GM12878 (cell line): Measurements from ENCODE around the gene LCOR. TPM values are rescaled to one million over a fixed set of nuclear protein-coding genes. Genes with fewer than 3 reads are reported as not detected.

Experiments
- ATAC-seq: fragments of 200-7000 bp; cut with Tn5 transposase; 3 replicates; pipeline ENCODE4 v1.9.1; 2020; ENCODE audit warnings: mild to moderate bottlenecking, moderate library complexity
- BruUV-seq: library from RNA; stranded (reverse); fragments of 400-500 nt; replicated peaks from 2 replicates; lab custom pipeline; 2021; lab: Mats Ljungman, UMichigan
- CTCF ChIA-PET: fragments of 300-600 bp; sonication (Branson Sonifier 250); formaldehyde crosslinking; extraction: SDS; loops from one replicate; lab custom pipeline; 2021; ENCODE audit warnings: inconsistent platforms; lab: Yijun Ruan, JAX
- POLR2A ChIA-PET: fragments of 350-600 bp; formaldehyde crosslinking; extraction: SDS; loops from one replicate; lab custom pipeline; 2021; ENCODE audit warnings: inconsistent platforms; lab: Charles Lee
- RAD21 ChIA-PET: fragments of 300-600 bp; sonication (Branson Sonifier 250); formaldehyde crosslinking; loops from one replicate; lab custom pipeline; 2023; ENCODE audit warnings: antibody characterized with exemption; ENCODE audit not compliant: unreplicated experiment; lab: Charles Lee
- SMC1A ChIA-PET: fragments of 300-600 bp; sonication (Branson Sonifier 250); formaldehyde crosslinking; loops from one replicate; lab custom pipeline; 2023; ENCODE audit not compliant: unreplicated experiment, uncharacterized antibody; lab: Charles Lee
- DNase-seq: peaks from one replicate; pipeline ENCODE4 v3.0.0-alpha.2; 2011; ENCODE audit warnings: low read depth, low spot score
- FAIRE-seq: peaks from 3 replicates; lab custom pipeline; 2011; peaks lifted over from hg19 to GRCh38; lab: Jason Lieb, UNC
- H2AFZ ChIP-seq: 2 replicates; pipeline ENCODE4 v1.6.0; 2011; ENCODE audit warnings: low read depth, low read length, control low read depth; ENCODE audit not compliant: control insufficient read depth
- H3K27ac ChIP-seq: 2 replicates; pipeline ENCODE4 v1.5.1; 2011; ENCODE audit warnings: control low read depth; ENCODE audit not compliant: control insufficient read depth, insufficient read depth
- H3K27me3 ChIP-seq, 2 experiments: replicated peaks in 1 of 2; 2 replicates each; pipeline versions ENCODE4 v1.6.0 to v1.6.1; 2011; ENCODE audit warnings: low read length in 1 of 2; ENCODE audit not compliant: control insufficient read depth in 2 of 2, insufficient read depth in 2 of 2
- H3K36me3 ChIP-seq, 2 experiments: 2 replicates each; pipeline ENCODE4 v1.5.1; 2011; ENCODE audit warnings: low read length in 1 of 2; ENCODE audit not compliant: control insufficient read depth in 2 of 2, insufficient read depth in 2 of 2
- H3K4me1 ChIP-seq: 2 replicates; pipeline ENCODE4 v1.6.1; 2011; ENCODE audit warnings: mild to moderate bottlenecking, low read length, moderate library complexity, mixed read lengths; ENCODE audit not compliant: control insufficient read depth, insufficient read depth
- H3K4me2 ChIP-seq: 2 replicates; pipeline ENCODE4 v1.6.0; 2011; ENCODE audit warnings: control low read depth; ENCODE audit not compliant: control insufficient read depth, insufficient read depth
- H3K4me3 ChIP-seq: fragments of 200-600 bp; sonication (generic); 2 replicates; pipeline ENCODE4 v1.5.1; 2016
- H3K79me2 ChIP-seq: 2 replicates; pipeline ENCODE4 v1.6.0; 2011; ENCODE audit warnings: low read length; ENCODE audit not compliant: control insufficient read depth, insufficient read depth
- H3K9ac ChIP-seq: 2 replicates; pipeline ENCODE4 v1.8.0; 2011; ENCODE audit warnings: low read length, control low read depth, mixed read lengths; ENCODE audit not compliant: control insufficient read depth, insufficient read depth
- H3K9me3 ChIP-seq: replicated peaks from 3 replicates; pipeline ENCODE4 v1.5.1; 2011; ENCODE audit warnings: mild to moderate bottlenecking, low read length; ENCODE audit not compliant: control insufficient read depth, insufficient read depth
- H4K20me1 ChIP-seq: 2 replicates; pipeline ENCODE4 v1.6.0; 2011; ENCODE audit not compliant: control insufficient read depth, insufficient read depth
- BCL11A ChIP-seq: IDR thresholded peaks from 2 replicates; pipeline ENCODE4 v1.6.1; 2011; ENCODE audit warnings: low read depth, low read length
- BMI1 ChIP-seq: fragments of 450-650 bp; IDR thresholded peaks from 2 replicates; pipeline ENCODE4 v1.6.1; 2016; ENCODE audit warnings: mild to moderate bottlenecking, moderate library complexity, borderline replicate concordance
- ESRRA ChIP-seq: IDR thresholded peaks from 2 replicates; pipeline ENCODE4 v1.6.1; 2012; ENCODE audit warnings: mild to moderate bottlenecking, low read length, improper control_type of control experiment
- ETV6 ChIP-seq, 2 experiments: fragments of 450-650 bp in 1 of 2; IDR thresholded peaks in 1 of 2; conservative IDR thresholded peaks in 1 of 2; 2 replicates each; pipeline ENCODE4 v1.6.1; 2014; ENCODE audit warnings: antibody characterized with exemption in 1 of 2, borderline replicate concordance in 1 of 2, low read depth in 1 of 2, mild to moderate bottlenecking in 1 of 2, moderate library complexity in 1 of 2
- GABPA ChIP-seq: IDR thresholded peaks from 2 replicates; pipeline ENCODE4 v1.6.1; 2014; ENCODE audit warnings: antibody characterized with exemption, low read depth, mild to moderate bottlenecking, inconsistent platforms
- IKZF1 ChIP-seq: fragments of 450-650 bp; conservative IDR thresholded peaks from 2 replicates; pipeline ENCODE4 v1.6.1; 2017; ENCODE audit warnings: antibody characterized with exemption, mild to moderate bottlenecking
- IKZF2 ChIP-seq, 2 experiments: fragments of 450-650 bp; IDR thresholded peaks; 2 replicates each; pipeline ENCODE4 v1.6.1; 2017; ENCODE audit warnings: mild to moderate bottlenecking in 2 of 2, moderate library complexity in 2 of 2
- LARP7 ChIP-seq: fragments of 450-650 bp; IDR thresholded peaks from 2 replicates; pipeline ENCODE4 v1.6.1; 2017; ENCODE audit warnings: mild to moderate bottlenecking
- MEF2B ChIP-seq: fragments of 450-650 bp; IDR thresholded peaks from 2 replicates; pipeline ENCODE4 v1.6.1; 2018; ENCODE audit warnings: mild to moderate bottlenecking, moderate library complexity; ENCODE audit not compliant: partially characterized antibody, poor library complexity, severe bottlenecking
- NKRF ChIP-seq: fragments of 450-650 bp; conservative IDR thresholded peaks from 2 replicates; pipeline ENCODE4 v1.6.1; 2017; ENCODE audit warnings: mild to moderate bottlenecking, moderate library complexity
- PKNOX1 ChIP-seq: fragments of 450-650 bp; IDR thresholded peaks from 2 replicates; pipeline ENCODE4 v1.6.1; 2016; ENCODE audit warnings: mild to moderate bottlenecking
- POU2F2 ChIP-seq: IDR thresholded peaks from 3 replicates; pipeline ENCODE4 v1.6.1; 2011; ENCODE audit warnings: low read depth, mild to moderate bottlenecking, low read length, borderline replicate concordance
- RELB ChIP-seq: fragments of 450-650 bp; IDR thresholded peaks from 2 replicates; pipeline ENCODE4 v1.6.1; 2017; ENCODE audit warnings: low read depth, mild to moderate bottlenecking, moderate library complexity
- RUNX3 ChIP-seq: IDR thresholded peaks from 2 replicates; pipeline ENCODE4 v1.6.1; 2012; ENCODE audit warnings: low read length, inconsistent platforms
- SIN3A ChIP-seq: IDR thresholded peaks from 2 replicates; pipeline ENCODE4 v1.6.1; 2012; ENCODE audit warnings: low read depth, low read length, improper control_type of control experiment
- SREBF2 ChIP-seq: IDR thresholded peaks from 2 replicates; pipeline ENCODE4 v1.6.1; 2012; ENCODE audit warnings: mild to moderate bottlenecking, low read length
- STAT1 ChIP-seq: fragments of 450-650 bp; conservative IDR thresholded peaks from 2 replicates; pipeline ENCODE4 v1.6.1; 2014; ENCODE audit warnings: antibody characterized with exemption, mild to moderate bottlenecking
- TCF7 ChIP-seq: IDR thresholded peaks from 2 replicates; pipeline ENCODE4 v1.6.1; 2014; ENCODE audit warnings: antibody characterized with exemption, borderline replicate concordance
- ZNF274 ChIP-seq: IDR thresholded peaks from one replicate; pipeline ENCODE4 v1.8.0; 2011; ENCODE audit not compliant: insufficient read length, insufficient read depth
- ZSCAN29 ChIP-seq: fragments of 450-650 bp; IDR thresholded peaks from 2 replicates; pipeline ENCODE4 v1.6.1; 2017; ENCODE audit warnings: mild to moderate bottlenecking, moderate library complexity
- WGBS: methylation state at CpG from one replicate; pipeline ENCODE4 v1.1.6; 2016; ENCODE audit warnings: low lambda C conversion rate; ENCODE audit not compliant: insufficient replicate concordance, insufficient coverage; ENCODE audit errors: missing lambda C conversion rate; 5-methylcytosine and 5-hydroxymethylcytosine counted together
- in situ Hi-C: fragments of 300-500 bp; cut with MboI; formaldehyde crosslinking; loops from 9 replicates; pipeline ENCODE4 v1.14.3; 2018; ENCODE audit warnings: mixed read lengths
- intact Hi-C: fragments of 100-400 bp; cut with micrococcal nuclease; formaldehyde crosslinking; loops from one replicate; pipeline ENCODE4 v1.14.2; 2022; ENCODE audit not compliant: unreplicated experiment
- polyA plus RNA-seq, 11 experiments: library from polyadenylated mRNA; depleted of rRNA in 4 of 11; unstranded in 6 of 11; stranded (reverse) in 5 of 11; fragments of >200 nt; fragmentation: Nextera tagmentation in 4 of 11; fragmentation: Illumina TruSeq in 1 of 11; extraction: Ambion mirVana in 4 of 11; extraction: Trizol in 1 of 11; gene quantifications; 1 replicate in 1 of 11; 2 replicates in 10 of 11; pipeline versions ENCODE4 v1.2.1 to v1.2.3, GENCODE V29; 2011 to 2016; ENCODE audit warnings: inconsistent platforms in 2 of 11, missing spikeins in 2 of 11, low read depth in 1 of 11
- total RNA-seq, 4 experiments: library from RNA; depleted of rRNA in 3 of 4; stranded (reverse); fragments of >200 nt in 3 of 4; fragmentation: Illumina TruSeq in 1 of 4; extraction: Trizol in 1 of 4; gene quantifications; 2 replicates each; pipeline versions ENCODE4 v1.2.1 to v1.2.3, GENCODE V29; 2013 to 2021

Gene LCOR
- total and polyA plus RNA-seq, 10 of the 15 experiments (the other 5 are each of a cell fraction or from before 2014, with no cell fraction given) = 1.6 to 22.0 (median 13.2) TPM

- no peaks in the 10 kb centered on the region for H3K79me2 ChIP-seq
- ChIA-PET CTCF (interaction anchor here (0.9 to 2.2 kb wide), 10 partner anchors 8 to 337 kb away, joined by 3 to 33 read pairs (median 4); no protein-coding TSS in a partner anchor), POLR2A (interaction anchor here (1.2 to 1.5 kb wide), 2 partner anchors 23 to 25 kb away, joined by 3 to 5 read pairs; no protein-coding TSS in a partner anchor), SMC1A (interaction anchor here (0.8 to 3.4 kb wide), 10 partner anchors 8 to 370 kb away, joined by 3 to 20 read pairs (median 5); no protein-coding TSS in a partner anchor), RAD21 (interaction anchor here (0.7 to 1.6 kb wide), 8 partner anchors 9 to 256 kb away, joined by 3 to 11 read pairs (median 5); no protein-coding TSS in a partner anchor)
- peak overlapping the region; percentile 67 for H3K27ac ChIP-seq
- 6% methylated on average over 15 of the region's 15 CpGs for WGBS
- H3K4me3 ChIP-seq = peak overlapping the region; percentile 41; the same call in 1 of the 2 replicates
- DNase-seq (peak; percentile 65), ATAC-seq (peak; percentile 92), FAIRE-seq (peak; percentile 66)
- in situ Hi-C loops (no loop called here), intact Hi-C loops (loop anchor here (2.0 kb wide), 1 partner anchor 38 kb away; no protein-coding TSS in a partner anchor)
- peaks cover 25% of the 10 kb centered on the region for H3K4me1 ChIP-seq
- BruUV-seq = no TSS peak
- no peaks in the 10 kb centered on the region for H3K27me3 ChIP-seq
- H2AFZ ChIP-seq = peak overlapping the region; percentile 39; the same call in 1 of the 2 replicates
- H3K4me2 ChIP-seq = peak overlapping the region; percentile 97
- H3K36me3 ChIP-seq = no peaks in the 10 kb centered on the region
- no peaks in the 10 kb centered on the region for H3K9me3 ChIP-seq
- no peaks in the 10 kb centered on the region for H4K20me1 ChIP-seq
- 0 out of 2 replicates have a peak overlapping the region, but pooled peaks have one; percentile 34 for H3K9ac ChIP-seq
- no peak for TF ChIP-seq NKRF
- no peak for TF ChIP-seq ZNF274
- TF ChIP-seq SIN3A = peak; percentile 70; the same call in 1 of the 2 replicates
- peak; percentile 70 for TF ChIP-seq IKZF1
- TF ChIP-seq LARP7 = peak; percentile 25; the same call in 1 of the 2 replicates
- TF ChIP-seq IKZF2 (IDR thresholded peaks at IDR 0.05) = peak; percentile 59 to 77; a peak in 3 of 4 replicates
- TF ChIP-seq RELB = peak; percentile 65
- TF ChIP-seq TCF7 = no peak
- TF ChIP-seq PKNOX1 = peak; percentile 83
- no peak for TF ChIP-seq ETV6 (conservative IDR thresholded peaks at IDR 0.05 in 1 of 2, IDR thresholded peaks at IDR 0.05 in 1 of 2; ENCODE audit: borderline replicate concordance in 1 of 2, low read depth in 1 of 2)
- no peak for TF ChIP-seq SREBF2
- TF ChIP-seq BMI1 = peak; percentile 68
- no peak for TF ChIP-seq GABPA
- TF ChIP-seq MEF2B = peak; percentile 77
- no peak for TF ChIP-seq ZSCAN29
- peak; percentile 39; the same call in 1 of the 2 replicates for TF ChIP-seq BCL11A
- no peak for TF ChIP-seq POU2F2
- no peak for TF ChIP-seq ESRRA
- TF ChIP-seq RUNX3 = peak; percentile 94
- no peak for TF ChIP-seq STAT1
Measured at GRCh38 chr10:97016728-97017473, 184.8 kb downstream of the LCOR start.
